GM12878 (cell line): ENCODE results near the gene CNDP2. TPM values are rescaled to one million over a fixed set of nuclear protein-coding genes. Genes with fewer than 3 reads are reported as not detected.

Experiments used
- ATAC-seq: fragments of 200-7000 bp; cut with Tn5 transposase; 3 replicates; pipeline ENCODE4 v1.9.1; 2020; ENCODE audit warnings: mild to moderate bottlenecking, moderate library complexity
- BruUV-seq: library from RNA; stranded (reverse); fragments of 400-500 nt; replicated peaks from 2 replicates; lab custom pipeline; 2021; lab: Mats Ljungman, UMichigan
- CTCF ChIA-PET: fragments of 300-600 bp; sonication (Branson Sonifier 250); formaldehyde crosslinking; extraction: SDS; loops from one replicate; lab custom pipeline; 2021; ENCODE audit warnings: inconsistent platforms; lab: Yijun Ruan, JAX
- POLR2A ChIA-PET: fragments of 350-600 bp; formaldehyde crosslinking; extraction: SDS; loops from one replicate; lab custom pipeline; 2021; ENCODE audit warnings: inconsistent platforms; lab: Charles Lee
- RAD21 ChIA-PET: fragments of 300-600 bp; sonication (Branson Sonifier 250); formaldehyde crosslinking; loops from one replicate; lab custom pipeline; 2023; ENCODE audit warnings: antibody characterized with exemption; ENCODE audit not compliant: unreplicated experiment; lab: Charles Lee
- SMC1A ChIA-PET: fragments of 300-600 bp; sonication (Branson Sonifier 250); formaldehyde crosslinking; loops from one replicate; lab custom pipeline; 2023; ENCODE audit not compliant: unreplicated experiment, uncharacterized antibody; lab: Charles Lee
- DNase-seq: peaks from one replicate; pipeline ENCODE4 v3.0.0-alpha.2; 2011; ENCODE audit warnings: low read depth, low spot score
- FAIRE-seq: peaks from 3 replicates; lab custom pipeline; 2011; peaks lifted over from hg19 to GRCh38; lab: Jason Lieb, UNC
- H2AFZ ChIP-seq: 2 replicates; pipeline ENCODE4 v1.6.0; 2011; ENCODE audit warnings: low read depth, low read length, control low read depth; ENCODE audit not compliant: control insufficient read depth
- H3K27ac ChIP-seq: 2 replicates; pipeline ENCODE4 v1.5.1; 2011; ENCODE audit warnings: control low read depth; ENCODE audit not compliant: control insufficient read depth, insufficient read depth
- H3K27me3 ChIP-seq, 2 experiments: replicated peaks in 1 of 2; 2 replicates each; pipeline versions ENCODE4 v1.6.0 to v1.6.1; 2011; ENCODE audit warnings: low read length in 1 of 2; ENCODE audit not compliant: control insufficient read depth in 2 of 2, insufficient read depth in 2 of 2
- H3K36me3 ChIP-seq, 2 experiments: 2 replicates each; pipeline ENCODE4 v1.5.1; 2011; ENCODE audit warnings: low read length in 1 of 2; ENCODE audit not compliant: control insufficient read depth in 2 of 2, insufficient read depth in 2 of 2
- H3K4me1 ChIP-seq: 2 replicates; pipeline ENCODE4 v1.6.1; 2011; ENCODE audit warnings: mild to moderate bottlenecking, low read length, moderate library complexity, mixed read lengths; ENCODE audit not compliant: control insufficient read depth, insufficient read depth
- H3K4me2 ChIP-seq: 2 replicates; pipeline ENCODE4 v1.6.0; 2011; ENCODE audit warnings: control low read depth; ENCODE audit not compliant: control insufficient read depth, insufficient read depth
- H3K4me3 ChIP-seq: fragments of 200-600 bp; sonication (generic); 2 replicates; pipeline ENCODE4 v1.5.1; 2016
- H3K79me2 ChIP-seq: 2 replicates; pipeline ENCODE4 v1.6.0; 2011; ENCODE audit warnings: low read length; ENCODE audit not compliant: control insufficient read depth, insufficient read depth
- H3K9ac ChIP-seq: 2 replicates; pipeline ENCODE4 v1.8.0; 2011; ENCODE audit warnings: low read length, control low read depth, mixed read lengths; ENCODE audit not compliant: control insufficient read depth, insufficient read depth
- H3K9me3 ChIP-seq: replicated peaks from 3 replicates; pipeline ENCODE4 v1.5.1; 2011; ENCODE audit warnings: mild to moderate bottlenecking, low read length; ENCODE audit not compliant: control insufficient read depth, insufficient read depth
- H4K20me1 ChIP-seq: 2 replicates; pipeline ENCODE4 v1.6.0; 2011; ENCODE audit not compliant: control insufficient read depth, insufficient read depth
- ATF2 ChIP-seq: IDR thresholded peaks from 2 replicates; pipeline ENCODE4 v1.6.1; 2012; ENCODE audit warnings: low read length, inconsistent platforms
- BACH1 ChIP-seq: fragments of 450-650 bp; IDR thresholded peaks from 2 replicates; pipeline ENCODE4 v1.6.1; 2017; ENCODE audit warnings: mild to moderate bottlenecking, borderline replicate concordance
- BCL11A ChIP-seq: IDR thresholded peaks from 2 replicates; pipeline ENCODE4 v1.6.1; 2011; ENCODE audit warnings: low read depth, low read length
- CBX3 ChIP-seq: fragments of 200-600 bp; sonication (generic); IDR thresholded peaks from 2 replicates; pipeline ENCODE4 v1.6.1; 2016; ENCODE audit warnings: low read depth, borderline replicate concordance
- ELK1 ChIP-seq: IDR thresholded peaks from 2 replicates; pipeline ENCODE4 v1.6.1; 2012; ENCODE audit warnings: low read depth, low read length, improper control_type of control experiment
- GABPA ChIP-seq: IDR thresholded peaks from 2 replicates; pipeline ENCODE4 v1.6.1; 2014; ENCODE audit warnings: antibody characterized with exemption, low read depth, mild to moderate bottlenecking, inconsistent platforms
- HDAC6 ChIP-seq: fragments of 200-600 bp; sonication (generic); IDR thresholded peaks from one replicate; pipeline ENCODE4 v1.8.0; 2017; ENCODE audit warnings: antibody characterized with exemption; ENCODE audit not compliant: unreplicated experiment
- IKZF1 ChIP-seq: fragments of 450-650 bp; conservative IDR thresholded peaks from 2 replicates; pipeline ENCODE4 v1.6.1; 2017; ENCODE audit warnings: antibody characterized with exemption, mild to moderate bottlenecking
- JUNB ChIP-seq: IDR thresholded peaks from 2 replicates; pipeline ENCODE4 v1.6.1; 2016; ENCODE audit warnings: antibody characterized with exemption, mild to moderate bottlenecking
- JUND ChIP-seq: IDR thresholded peaks from 2 replicates; pipeline ENCODE4 v1.6.1; 2012; ENCODE audit warnings: low read depth, mild to moderate bottlenecking, low read length, improper control_type of control experiment, moderate library complexity
- RAD21 ChIP-seq: IDR thresholded peaks from 2 replicates; pipeline ENCODE4 v1.6.1; 2011; ENCODE audit warnings: mild to moderate bottlenecking, low read depth, low read length, moderate library complexity; ENCODE audit not compliant: insufficient read depth
- RELB ChIP-seq: fragments of 450-650 bp; IDR thresholded peaks from 2 replicates; pipeline ENCODE4 v1.6.1; 2017; ENCODE audit warnings: low read depth, mild to moderate bottlenecking, moderate library complexity
- TAF1 ChIP-seq: IDR thresholded peaks from 2 replicates; pipeline ENCODE4 v1.6.1; 2011; ENCODE audit warnings: mild to moderate bottlenecking, low read depth, low read length, borderline replicate concordance
- TARDBP ChIP-seq: IDR thresholded peaks from 2 replicates; pipeline ENCODE4 v1.6.1; 2016; ENCODE audit warnings: borderline replicate concordance
- TBL1XR1 ChIP-seq: IDR thresholded peaks from 2 replicates; pipeline ENCODE4 v1.6.1; 2012; ENCODE audit warnings: low read depth, low read length, improper control_type of control experiment
- WRNIP1 ChIP-seq: IDR thresholded peaks from 2 replicates; pipeline ENCODE4 v1.6.1; 2011; ENCODE audit warnings: low read depth, low read length, improper control_type of control experiment, borderline replicate concordance
- ZBTB40 ChIP-seq: fragments of 450-650 bp; IDR thresholded peaks from 2 replicates; pipeline ENCODE4 v1.6.1; 2016; ENCODE audit warnings: mild to moderate bottlenecking, moderate library complexity, borderline replicate concordance
- ZSCAN29 ChIP-seq: fragments of 450-650 bp; IDR thresholded peaks from 2 replicates; pipeline ENCODE4 v1.6.1; 2017; ENCODE audit warnings: mild to moderate bottlenecking, moderate library complexity
- WGBS: methylation state at CpG from one replicate; pipeline ENCODE4 v1.1.6; 2016; ENCODE audit warnings: low lambda C conversion rate; ENCODE audit not compliant: insufficient replicate concordance, insufficient coverage; ENCODE audit errors: missing lambda C conversion rate; 5-methylcytosine and 5-hydroxymethylcytosine counted together
- in situ Hi-C: fragments of 300-500 bp; cut with MboI; formaldehyde crosslinking; loops from 9 replicates; pipeline ENCODE4 v1.14.3; 2018; ENCODE audit warnings: mixed read lengths
- intact Hi-C: fragments of 100-400 bp; cut with micrococcal nuclease; formaldehyde crosslinking; loops from one replicate; pipeline ENCODE4 v1.14.2; 2022; ENCODE audit not compliant: unreplicated experiment
- polyA plus RNA-seq, 11 experiments: library from polyadenylated mRNA; depleted of rRNA in 4 of 11; unstranded in 6 of 11; stranded (reverse) in 5 of 11; fragments of >200 nt; fragmentation: Nextera tagmentation in 4 of 11; fragmentation: Illumina TruSeq in 1 of 11; extraction: Ambion mirVana in 4 of 11; extraction: Trizol in 1 of 11; gene quantifications; 1 replicate in 1 of 11; 2 replicates in 10 of 11; pipeline versions ENCODE4 v1.2.1 to v1.2.3, GENCODE V29; 2011 to 2016; ENCODE audit warnings: inconsistent platforms in 2 of 11, missing spikeins in 2 of 11, low read depth in 1 of 11
- total RNA-seq, 4 experiments: library from RNA; depleted of rRNA in 3 of 4; stranded (reverse); fragments of >200 nt in 3 of 4; fragmentation: Illumina TruSeq in 1 of 4; extraction: Trizol in 1 of 4; gene quantifications; 2 replicates each; pipeline versions ENCODE4 v1.2.1 to v1.2.3, GENCODE V29; 2013 to 2021

Gene CNDP2
- total and polyA plus RNA-seq, 10 of the 15 experiments (the other 5 are each of a cell fraction or from before 2014, with no cell fraction given), result 63.5 to 213 (median 158) TPM

GRCh38 chr18:74478880-74479279 is 17.3 kb upstream of the CNDP2 start:
- in situ Hi-C loops (no loop called here), intact Hi-C loops (loop anchor here (5.0 kb wide), 1 partner anchor 282 kb away; no protein-coding TSS in a partner anchor)
- Histone ChIP-seq H3K9me3 (no peaks in the 10 kb centered on the region), H3K4me3 (no peak overlapping the region), H3K27ac (no peak overlapping the region), H2AFZ (no peak overlapping the region), H3K4me2 (no peak overlapping the region), H3K27me3 (no peaks in the 10 kb centered on the region; a peak in 2 of 4 replicates), H3K9ac (no peak overlapping the region), H4K20me1 (no peaks in the 10 kb centered on the region), H3K36me3 (no peaks in the 10 kb centered on the region), H3K4me1 (no peaks in the 10 kb centered on the region), H3K79me2 (no peaks in the 10 kb centered on the region)
- BruUV-seq, result no TSS peak
- FAIRE-seq (no peak), ATAC-seq (no peak), DNase-seq (no peak)
- WGBS, result 7% methylated on average over 6 of the region's 6 CpGs
- SMC1A ChIA-PET, result interaction anchor here (0.8 kb wide), 1 partner anchor 73 kb away, joined by 4 read pairs; no protein-coding TSS in a partner anchor
- POLR2A ChIA-PET, result no interaction called here
- RAD21 ChIA-PET, result no interaction called here
- CTCF ChIA-PET, result interaction anchor here (0.9 to 1.1 kb wide), 3 partner anchors 14 to 137 kb away, joined by 3 to 4 read pairs (median 3); no protein-coding TSS in a partner anchor
- TF ChIP-seq TARDBP (no peak), HDAC6 (no peak), JUND (no peak), CBX3 (no peak), TAF1 (no peak), RELB (no peak), BACH1 (no peak), BCL11A (no peak), WRNIP1 (no peak), ZBTB40 (no peak), ELK1 (no peak), ATF2 (no peak), IKZF1 (no peak), TBL1XR1 (no peak), JUNB (no peak), RAD21 (no peak), ZSCAN29 (no peak), GABPA (no peak)
